B cell (primary cell): ENCODE data around the gene RAD51D.

Experiments
- CTCF ChIP-seq: fragments of 200-600 bp; IDR thresholded peaks from one replicate; pipeline ENCODE4 v1.8.0; 2022; ENCODE audit warnings: antibody characterized with exemption, mild to moderate bottlenecking
- EZH2 ChIP-seq: IDR thresholded peaks from 2 replicates; pipeline ENCODE4 v1.6.1; 2012; ENCODE audit warnings: borderline replicate concordance, low read depth, mild to moderate bottlenecking, moderate library complexity, low read length; ENCODE audit not compliant: insufficient read depth, poor library complexity, severe bottlenecking

DNA sequence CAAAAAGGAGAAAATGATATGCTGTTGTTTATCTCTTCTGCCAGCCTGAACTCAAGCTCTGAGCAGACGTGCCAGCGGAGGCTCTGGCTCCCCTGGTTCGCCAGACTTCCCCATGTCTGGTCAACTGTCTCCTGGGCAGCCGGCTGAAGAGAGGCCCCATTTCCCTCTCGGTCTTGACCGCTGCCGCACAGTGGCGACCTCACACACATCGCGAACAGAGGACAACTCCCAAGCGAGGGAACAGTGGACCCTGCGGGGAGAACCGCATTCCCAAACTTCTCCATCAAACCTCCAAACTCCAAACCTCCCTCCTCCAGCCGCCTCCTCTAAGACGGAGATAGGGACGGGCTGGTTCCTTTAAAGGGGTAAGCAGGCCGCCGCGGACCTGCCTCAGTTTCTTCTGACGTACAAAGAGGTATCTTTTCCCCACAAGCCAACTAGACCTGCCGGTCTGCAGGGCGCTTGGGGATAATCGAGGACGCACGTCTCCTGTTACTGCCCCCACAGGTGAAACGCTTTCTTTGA lies 31.2 kb downstream of the RAD51D start:
- TF ChIP-seq CTCF: no peak
- TF ChIP-seq EZH2: no peak
